SK-N-SH treated with all-trans-retinoic acid at 6 μM for 48 hours (cell line): ENCODE measurements around the gene MDC1.

Experiments
- ARNTL ChIP-seq: fragments of 450-650 bp; formaldehyde crosslinking; IDR thresholded peaks from 2 replicates; pipeline ENCODE4 v1.5.0; 2020; ENCODE audit warnings: low read depth, mild to moderate bottlenecking, moderate library complexity, borderline replicate concordance
- BACH2 ChIP-seq: fragments of 250-450 bp; sonication (Bioruptor Pico); IDR thresholded peaks from 2 replicates; pipeline ENCODE4 v1.9.0; 2021; ENCODE audit warnings: mild to moderate bottlenecking, borderline replicate concordance
- GLIS3 ChIP-seq: fragments of 250-450 bp; sonication (Bioruptor Pico); IDR thresholded peaks from 2 replicates; pipeline ENCODE4 v1.5.0; 2020; ENCODE audit warnings: mild to moderate bottlenecking, moderate library complexity
- ISL1 ChIP-seq: fragments of 250-450 bp; sonication (Bioruptor Pico); IDR thresholded peaks from 2 replicates; pipeline ENCODE4 v2.1.2; 2022; ENCODE audit warnings: mild to moderate bottlenecking, moderate library complexity
- SNAI2 ChIP-seq: fragments of 250-450 bp; sonication (Bioruptor Pico); IDR thresholded peaks from 2 replicates; pipeline ENCODE4 v1.5.0; 2020; ENCODE audit warnings: mild to moderate bottlenecking, moderate library complexity
- ZFP3 ChIP-seq: fragments of 250-450 bp; sonication (Bioruptor Pico); IDR thresholded peaks from 2 replicates; pipeline ENCODE4 v1.5.0; 2020; ENCODE audit warnings: mild to moderate bottlenecking, moderate library complexity
- ZFP30 ChIP-seq: fragments of 450-650 bp; formaldehyde crosslinking; IDR thresholded peaks from 2 replicates; pipeline ENCODE4 v1.5.0; 2022; ENCODE audit warnings: mild to moderate bottlenecking, moderate library complexity
- ZNF565 ChIP-seq: fragments of 450-650 bp; formaldehyde crosslinking; conservative IDR thresholded peaks from 2 replicates; pipeline ENCODE4 v1.5.0; 2020; ENCODE audit warnings: low read depth, mild to moderate bottlenecking, moderate library complexity
- ZNF70 ChIP-seq: fragments of 450-650 bp; formaldehyde crosslinking; IDR thresholded peaks from 2 replicates; pipeline ENCODE4 v1.5.0; 2020; ENCODE audit warnings: mild to moderate bottlenecking, moderate library complexity
- TF ChIP-seq, protein P1 (sequence below): fragments of 250-450 bp; sonication (Bioruptor Pico); IDR thresholded peaks from 2 replicates; pipeline ENCODE4 v1.8.0; 2020; ENCODE audit warnings: mild to moderate bottlenecking, moderate library complexity, borderline replicate concordance
- TF ChIP-seq, protein P2 (sequence below): fragments of 250-450 bp; sonication (Bioruptor Pico); IDR thresholded peaks from 2 replicates; pipeline ENCODE4 v1.8.0; 2021; ENCODE audit warnings: low read depth, mild to moderate bottlenecking, moderate library complexity, borderline replicate concordance
- TF ChIP-seq, protein P3 (sequence below): fragments of 250-450 bp; sonication (Bioruptor Pico); IDR thresholded peaks from 2 replicates; pipeline ENCODE4 v1.5.1; 2020; ENCODE audit warnings: low read depth, mild to moderate bottlenecking, moderate library complexity
- TF ChIP-seq, protein P4 (sequence below): fragments of 250-450 bp; sonication (Bioruptor Pico); IDR thresholded peaks from 2 replicates; pipeline ENCODE4 v1.5.0; 2020; ENCODE audit warnings: mild to moderate bottlenecking, moderate library complexity

DNA sequence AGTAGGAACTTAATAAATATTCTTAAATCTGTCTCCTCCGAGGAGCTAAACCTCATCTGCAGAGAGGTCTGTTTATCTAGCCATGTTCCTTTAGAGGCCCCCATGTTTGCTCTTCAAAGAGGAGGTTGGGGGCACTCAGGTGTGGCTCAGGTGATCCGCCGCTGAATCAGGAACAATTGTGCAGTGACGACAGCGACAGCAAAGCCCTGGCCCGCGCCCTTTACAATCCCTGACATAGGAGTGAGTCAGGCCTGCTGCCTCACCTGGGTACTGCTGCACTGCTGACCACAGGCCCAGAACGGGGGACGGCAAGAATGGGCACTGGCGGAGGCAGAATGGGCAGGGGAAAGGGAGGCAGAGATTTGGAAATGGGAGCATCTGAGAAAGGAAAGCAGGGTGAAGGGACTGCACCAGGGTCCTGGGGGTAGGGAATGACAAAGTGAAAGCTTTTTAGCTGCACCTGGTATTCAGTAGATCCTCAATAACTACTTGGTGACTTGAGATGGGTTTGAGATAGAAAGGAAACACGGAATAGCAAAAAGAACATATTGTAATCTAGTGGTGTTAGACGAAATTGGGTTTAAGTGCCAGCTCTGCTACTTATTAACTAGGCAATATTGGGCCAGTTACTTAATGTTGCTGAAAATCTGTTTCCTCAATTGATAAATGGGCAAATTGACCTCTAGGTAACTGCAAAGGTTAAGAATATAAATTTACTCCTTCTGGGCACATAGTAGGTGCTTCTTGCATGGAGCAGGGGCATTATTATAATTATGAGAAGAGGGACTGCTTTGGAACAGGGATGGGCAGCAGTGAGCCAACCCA is 32.7 kb upstream of the MDC1 start:
- TF ChIP-seq ARNTL (CRISPR knock-in tag): no peak
- TF ChIP-seq SNAI2 (CRISPR knock-in tag): no peak
- no peak for TF ChIP-seq ISL1 (CRISPR knock-in tag)
- TF ChIP-seq, protein P1, sequence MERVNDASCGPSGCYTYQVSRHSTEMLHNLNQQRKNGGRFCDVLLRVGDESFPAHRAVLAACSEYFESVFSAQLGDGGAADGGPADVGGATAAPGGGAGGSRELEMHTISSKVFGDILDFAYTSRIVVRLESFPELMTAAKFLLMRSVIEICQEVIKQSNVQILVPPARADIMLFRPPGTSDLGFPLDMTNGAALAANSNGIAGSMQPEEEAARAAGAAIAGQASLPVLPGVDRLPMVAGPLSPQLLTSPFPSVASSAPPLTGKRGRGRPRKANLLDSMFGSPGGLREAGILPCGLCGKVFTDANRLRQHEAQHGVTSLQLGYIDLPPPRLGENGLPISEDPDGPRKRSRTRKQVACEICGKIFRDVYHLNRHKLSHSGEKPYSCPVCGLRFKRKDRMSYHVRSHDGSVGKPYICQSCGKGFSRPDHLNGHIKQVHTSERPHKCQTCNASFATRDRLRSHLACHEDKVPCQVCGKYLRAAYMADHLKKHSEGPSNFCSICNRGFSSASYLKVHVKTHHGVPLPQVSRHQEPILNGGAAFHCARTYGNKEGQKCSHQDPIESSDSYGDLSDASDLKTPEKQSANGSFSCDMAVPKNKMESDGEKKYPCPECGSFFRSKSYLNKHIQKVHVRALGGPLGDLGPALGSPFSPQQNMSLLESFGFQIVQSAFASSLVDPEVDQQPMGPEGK (CRISPR knock-in tag): no peak
- TF ChIP-seq, protein P2, sequence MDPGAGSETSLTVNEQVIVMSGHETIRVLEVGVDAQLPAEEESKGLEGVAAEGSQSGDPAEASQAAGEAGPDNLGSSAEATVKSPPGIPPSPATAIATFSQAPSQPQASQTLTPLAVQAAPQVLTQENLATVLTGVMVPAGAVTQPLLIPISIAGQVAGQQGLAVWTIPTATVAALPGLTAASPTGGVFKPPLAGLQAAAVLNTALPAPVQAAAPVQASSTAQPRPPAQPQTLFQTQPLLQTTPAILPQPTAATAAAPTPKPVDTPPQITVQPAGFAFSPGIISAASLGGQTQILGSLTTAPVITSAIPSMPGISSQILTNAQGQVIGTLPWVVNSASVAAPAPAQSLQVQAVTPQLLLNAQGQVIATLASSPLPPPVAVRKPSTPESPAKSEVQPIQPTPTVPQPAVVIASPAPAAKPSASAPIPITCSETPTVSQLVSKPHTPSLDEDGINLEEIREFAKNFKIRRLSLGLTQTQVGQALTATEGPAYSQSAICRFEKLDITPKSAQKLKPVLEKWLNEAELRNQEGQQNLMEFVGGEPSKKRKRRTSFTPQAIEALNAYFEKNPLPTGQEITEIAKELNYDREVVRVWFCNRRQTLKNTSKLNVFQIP: no peak
- TF ChIP-seq GLIS3: no peak
- TF ChIP-seq ZNF565 (CRISPR knock-in tag): no peak
- TF ChIP-seq, protein P3, sequence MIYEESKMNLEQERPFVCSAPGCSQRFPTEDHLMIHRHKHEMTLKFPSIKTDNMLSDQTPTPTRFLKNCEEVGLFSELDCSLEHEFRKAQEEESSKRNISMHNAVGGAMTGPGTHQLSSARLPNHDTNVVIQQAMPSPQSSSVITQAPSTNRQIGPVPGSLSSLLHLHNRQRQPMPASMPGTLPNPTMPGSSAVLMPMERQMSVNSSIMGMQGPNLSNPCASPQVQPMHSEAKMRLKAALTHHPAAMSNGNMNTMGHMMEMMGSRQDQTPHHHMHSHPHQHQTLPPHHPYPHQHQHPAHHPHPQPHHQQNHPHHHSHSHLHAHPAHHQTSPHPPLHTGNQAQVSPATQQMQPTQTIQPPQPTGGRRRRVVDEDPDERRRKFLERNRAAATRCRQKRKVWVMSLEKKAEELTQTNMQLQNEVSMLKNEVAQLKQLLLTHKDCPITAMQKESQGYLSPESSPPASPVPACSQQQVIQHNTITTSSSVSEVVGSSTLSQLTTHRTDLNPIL: no peak
- TF ChIP-seq BACH2 (CRISPR knock-in tag): no peak
- TF ChIP-seq ZFP3 (CRISPR knock-in tag): no peak
- no peak for TF ChIP-seq ZNF70
- no peak for TF ChIP-seq ZFP30 (CRISPR knock-in tag)
- TF ChIP-seq, protein P4, sequence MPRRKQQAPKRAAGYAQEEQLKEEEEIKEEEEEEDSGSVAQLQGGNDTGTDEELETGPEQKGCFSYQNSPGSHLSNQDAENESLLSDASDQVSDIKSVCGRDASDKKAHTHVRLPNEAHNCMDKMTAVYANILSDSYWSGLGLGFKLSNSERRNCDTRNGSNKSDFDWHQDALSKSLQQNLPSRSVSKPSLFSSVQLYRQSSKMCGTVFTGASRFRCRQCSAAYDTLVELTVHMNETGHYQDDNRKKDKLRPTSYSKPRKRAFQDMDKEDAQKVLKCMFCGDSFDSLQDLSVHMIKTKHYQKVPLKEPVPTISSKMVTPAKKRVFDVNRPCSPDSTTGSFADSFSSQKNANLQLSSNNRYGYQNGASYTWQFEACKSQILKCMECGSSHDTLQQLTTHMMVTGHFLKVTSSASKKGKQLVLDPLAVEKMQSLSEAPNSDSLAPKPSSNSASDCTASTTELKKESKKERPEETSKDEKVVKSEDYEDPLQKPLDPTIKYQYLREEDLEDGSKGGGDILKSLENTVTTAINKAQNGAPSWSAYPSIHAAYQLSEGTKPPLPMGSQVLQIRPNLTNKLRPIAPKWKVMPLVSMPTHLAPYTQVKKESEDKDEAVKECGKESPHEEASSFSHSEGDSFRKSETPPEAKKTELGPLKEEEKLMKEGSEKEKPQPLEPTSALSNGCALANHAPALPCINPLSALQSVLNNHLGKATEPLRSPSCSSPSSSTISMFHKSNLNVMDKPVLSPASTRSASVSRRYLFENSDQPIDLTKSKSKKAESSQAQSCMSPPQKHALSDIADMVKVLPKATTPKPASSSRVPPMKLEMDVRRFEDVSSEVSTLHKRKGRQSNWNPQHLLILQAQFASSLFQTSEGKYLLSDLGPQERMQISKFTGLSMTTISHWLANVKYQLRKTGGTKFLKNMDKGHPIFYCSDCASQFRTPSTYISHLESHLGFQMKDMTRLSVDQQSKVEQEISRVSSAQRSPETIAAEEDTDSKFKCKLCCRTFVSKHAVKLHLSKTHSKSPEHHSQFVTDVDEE (CRISPR knock-in tag): no peak
